ENCODE results near the gene SGTA.
"Not testable (repeated sequence)": the region's sequence is repeated elsewhere in the genome, so short reads cannot be mapped to it uniquely, and the experiment has no call there.

SGTA gene

DNA sequence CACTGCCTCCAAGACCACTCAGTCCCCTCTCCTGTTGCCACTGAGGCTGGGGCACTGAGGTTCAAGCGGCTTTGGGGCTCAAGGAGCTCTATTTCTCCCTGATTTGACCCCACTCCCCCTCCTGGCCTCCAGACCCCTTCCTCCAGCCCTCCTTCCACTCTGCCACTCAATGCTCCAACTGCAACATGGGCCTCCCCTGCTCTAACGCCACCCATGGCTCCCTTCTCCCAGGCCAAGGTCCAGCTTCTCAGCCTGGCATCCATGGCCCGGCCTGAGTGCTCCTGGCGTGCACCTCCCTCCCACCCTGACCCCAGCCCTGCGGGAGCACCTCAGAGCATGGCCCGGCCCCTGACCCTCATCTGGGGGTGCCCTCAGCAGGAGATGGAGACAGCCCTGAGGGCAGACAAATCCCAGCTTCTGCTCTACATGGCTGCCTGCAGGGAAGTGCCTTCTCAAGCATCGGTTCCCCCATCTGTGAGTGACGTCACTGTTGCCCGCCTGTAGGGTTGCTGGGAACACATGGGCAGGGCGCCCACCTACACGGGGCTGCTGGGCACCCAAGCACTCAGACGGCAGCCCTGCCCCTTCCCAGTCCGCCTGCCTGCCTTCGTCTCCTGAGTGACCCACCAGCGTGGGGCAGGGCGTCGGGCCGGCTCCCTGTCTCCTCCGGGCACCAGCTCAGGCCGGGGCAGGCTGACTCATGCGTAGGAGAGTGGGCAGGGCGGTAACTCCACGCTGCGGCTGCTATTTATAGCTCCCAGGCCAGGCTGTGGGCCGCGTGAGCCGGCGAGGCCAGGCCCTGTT is 60.3 kb downstream of the SGTA start:
- DNase-seq: no peak

DNA sequence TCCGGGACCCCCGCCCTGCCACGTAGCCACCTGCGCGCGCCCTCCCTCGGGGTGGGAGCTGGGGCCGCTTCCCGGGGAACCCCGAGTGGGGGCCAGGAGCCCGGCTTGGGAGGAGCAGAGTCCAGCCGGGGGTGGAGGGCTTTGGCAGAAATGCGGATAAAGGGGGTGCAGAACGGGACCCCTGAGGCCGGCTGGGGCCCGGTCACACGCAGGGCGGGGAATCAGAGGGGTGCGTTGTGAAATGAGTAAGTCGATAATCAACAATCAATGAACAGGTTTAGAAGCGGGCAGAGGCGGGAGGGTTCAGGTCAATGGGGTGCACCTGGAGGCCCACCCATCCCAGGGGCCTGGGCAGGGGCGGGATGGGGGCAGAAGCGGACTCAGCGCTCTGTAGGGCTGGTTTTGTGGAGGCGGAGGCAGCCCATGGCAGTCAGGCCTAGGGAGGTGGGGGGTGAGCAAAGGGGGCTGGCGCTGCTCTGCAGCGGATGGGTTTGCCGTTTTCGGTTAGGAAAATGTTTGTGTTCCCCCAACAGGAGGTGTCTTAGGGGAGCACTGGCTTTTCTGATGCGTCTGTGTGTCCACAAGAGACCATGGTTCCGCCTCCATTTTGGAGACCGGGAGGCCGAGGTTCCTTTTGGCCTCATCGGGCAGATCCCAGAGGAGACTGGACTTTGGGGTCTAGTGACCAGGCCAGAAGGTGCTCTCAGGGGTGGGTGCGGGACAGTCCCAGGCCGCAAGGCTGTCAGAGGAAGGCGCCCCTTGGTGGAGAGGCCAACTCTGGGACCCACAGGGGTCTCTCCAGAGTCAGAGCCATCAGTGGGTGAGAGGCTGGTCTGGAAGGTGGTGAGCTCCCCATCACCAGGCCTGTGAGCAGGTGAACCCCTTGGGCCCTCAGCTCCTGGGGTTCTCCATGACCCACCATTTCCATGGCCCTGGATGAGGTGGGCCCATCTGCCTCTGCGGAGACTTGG is 61.2 kb downstream of the SGTA start:
- no peak for DNase-seq

GRCh38 chr19:2720777-2721569 is 62.1 kb downstream of the SGTA start, which contains the start of gene DIRAS1:
Gene DIRAS1 (minus strand): TSS chr19:2721372. CDS start chr19:2717806, 3,566 bp downstream.
- DNase-seq: no peak

DNA sequence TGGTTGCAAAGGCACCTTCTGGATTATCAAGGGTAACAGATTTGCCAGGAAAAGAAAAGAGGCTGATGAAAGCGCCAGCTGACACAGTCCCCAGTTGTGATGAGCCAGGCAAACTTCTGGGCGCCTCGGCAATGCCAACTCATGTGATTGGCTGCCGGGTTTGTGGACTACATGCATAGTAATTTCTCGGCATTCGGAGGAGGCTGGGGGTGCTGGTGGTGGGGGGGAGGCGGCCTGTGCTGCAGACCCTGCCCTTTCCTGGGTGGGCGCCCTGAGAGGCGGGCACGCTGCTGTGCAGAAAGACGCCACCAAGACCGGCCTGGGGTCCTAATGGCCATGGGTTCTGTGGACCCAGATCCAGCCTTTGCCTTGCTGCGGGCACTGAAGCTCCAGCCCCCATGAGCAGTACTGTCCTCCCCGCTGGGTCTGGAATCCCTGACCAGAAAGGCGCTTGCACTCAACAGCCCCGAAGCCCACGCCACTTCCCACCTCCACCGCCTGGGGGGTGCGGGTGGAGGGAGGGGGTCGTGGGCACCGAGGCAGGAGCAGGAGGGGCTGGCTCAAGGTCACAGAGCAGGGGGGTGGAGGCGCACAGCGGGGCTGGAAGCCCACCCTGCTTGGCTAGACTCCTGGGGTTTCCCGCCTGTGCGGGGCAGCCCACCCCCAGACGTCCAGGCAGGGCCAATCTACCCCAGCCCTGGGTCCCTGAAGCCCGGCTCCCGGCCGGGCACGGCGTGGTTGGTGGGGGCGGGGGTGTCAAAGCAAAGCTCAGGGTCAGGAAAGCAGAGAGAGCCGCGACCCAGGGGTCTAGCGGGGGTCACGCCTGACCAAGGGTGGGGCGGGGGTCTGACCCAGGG is 62.9 kb downstream of the SGTA start:
- DNase-seq: no peak

DNA sequence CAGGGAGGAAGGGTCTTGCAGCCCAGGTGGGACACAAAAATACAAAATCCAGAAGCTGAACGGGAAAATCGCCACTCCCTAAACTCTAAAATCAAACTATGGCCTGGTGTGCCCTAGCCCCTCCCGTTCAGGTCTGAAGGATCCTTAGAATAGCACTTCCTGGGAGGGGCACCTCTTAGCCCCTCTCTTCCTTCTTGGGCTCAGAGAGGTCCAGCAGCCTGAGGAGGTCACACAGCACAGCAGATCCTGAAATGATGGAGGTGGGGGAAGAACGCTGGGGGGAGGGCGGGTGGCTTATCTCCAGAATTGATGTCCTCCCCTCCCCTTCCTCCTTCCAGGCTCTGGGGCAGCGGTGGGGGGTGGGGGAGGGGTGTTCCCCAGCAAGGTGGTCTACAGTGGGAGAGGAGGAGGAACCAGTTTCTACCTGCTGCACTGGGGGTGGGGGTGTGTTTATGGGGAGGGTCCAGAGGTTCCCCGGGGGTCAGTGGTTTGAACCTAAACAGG is 63.8 kb downstream of the SGTA start:
- no peak for DNase-seq

GRCh38 chr19:2717638-2718541 is 65.2 kb downstream of the SGTA start:
- no peak for DNase-seq

- no peak for DNase-seq
Measured at GRCh38 chr19:2716722-2717637, 66.1 kb downstream of the SGTA start.

GRCh38 chr19:2716275-2716650 is 66.8 kb downstream of the SGTA start:
- DNase-seq: no peak

DNA sequence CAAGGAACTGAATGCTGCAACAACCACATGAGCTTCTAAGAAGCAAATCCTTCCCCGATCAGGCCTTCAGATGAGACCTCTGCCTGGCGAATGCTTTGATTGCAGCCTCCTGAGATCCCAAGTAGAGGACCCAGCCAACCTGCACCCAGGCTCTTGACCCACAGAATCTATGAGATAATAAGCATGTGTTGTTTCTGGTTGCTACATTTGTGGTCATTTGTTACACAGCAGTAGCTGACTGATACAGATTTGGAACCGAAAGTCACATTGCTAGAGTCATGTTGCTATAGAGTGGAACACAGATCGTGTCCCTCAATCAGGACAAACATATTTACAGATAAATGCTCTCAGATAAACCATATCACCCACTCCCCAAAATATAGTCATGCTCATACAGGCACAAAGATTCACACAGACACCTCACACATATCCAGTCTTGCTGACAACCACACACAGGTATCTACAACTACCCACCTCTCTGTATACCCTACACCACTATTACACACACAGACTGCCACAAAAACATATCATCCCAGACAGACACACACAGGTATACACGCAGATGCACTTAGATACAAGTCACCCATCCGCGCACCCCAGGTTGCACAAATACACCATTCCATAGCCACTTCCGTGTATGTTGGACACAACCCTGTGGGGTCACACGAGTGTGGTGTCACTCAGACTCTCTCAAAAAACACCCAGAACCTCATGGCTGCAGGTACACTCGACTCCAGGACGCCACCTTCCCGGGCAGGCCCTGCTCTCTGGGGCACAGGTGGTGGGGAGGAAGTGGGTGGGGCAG is 67.4 kb downstream of the SGTA start:
- no peak for DNase-seq

GRCh38 chr19:2714531-2715269 is 68.4 kb downstream of the SGTA start:
- no peak for DNase-seq

DNA sequence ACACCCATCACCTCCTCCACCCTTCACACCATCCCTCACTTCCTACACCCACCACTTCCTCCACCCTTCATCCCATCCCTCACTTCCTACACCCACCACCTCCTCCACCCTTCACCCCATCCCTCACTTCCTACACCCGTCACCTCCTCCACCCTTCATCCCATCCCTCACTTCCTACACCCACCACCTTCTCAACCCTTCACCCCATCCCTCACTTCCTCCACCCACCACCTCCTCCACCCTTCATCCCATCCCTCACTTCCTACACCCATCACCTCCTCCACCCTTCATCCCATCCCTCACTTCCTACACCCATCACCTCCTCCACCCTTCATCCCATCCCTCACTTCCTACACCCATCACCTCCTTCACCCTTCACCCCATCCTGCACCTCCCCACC is 69.0 kb downstream of the SGTA start:
- not testable (repeated sequence) for DNase-seq

DNA sequence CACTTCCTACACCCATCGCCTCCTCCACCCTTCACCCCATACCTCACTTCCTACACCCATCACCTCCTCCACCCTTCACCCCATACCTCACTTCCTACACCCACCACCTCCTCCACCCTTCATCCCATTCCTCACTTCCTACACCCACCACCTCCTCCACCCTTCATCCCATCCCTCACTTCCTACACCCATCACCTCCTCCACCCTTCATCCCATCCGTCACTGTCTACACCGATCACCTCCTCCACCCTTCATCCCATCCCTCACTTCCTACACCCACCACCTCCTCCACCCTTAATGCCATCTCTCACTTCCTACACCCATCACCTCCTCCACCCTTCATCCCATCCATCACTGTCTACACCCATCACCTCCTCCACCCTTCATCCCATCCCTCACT is 69.9 kb downstream of the SGTA start:
- not testable (repeated sequence) for DNase-seq

GRCh38 chr19:2711875-2712205 is 71.2 kb downstream of the SGTA start:
- DNase-seq: no peak

- DNase-seq: no peak
Measured at GRCh38 chr19:2711172-2711874, 71.8 kb downstream of the SGTA start.

DNA sequence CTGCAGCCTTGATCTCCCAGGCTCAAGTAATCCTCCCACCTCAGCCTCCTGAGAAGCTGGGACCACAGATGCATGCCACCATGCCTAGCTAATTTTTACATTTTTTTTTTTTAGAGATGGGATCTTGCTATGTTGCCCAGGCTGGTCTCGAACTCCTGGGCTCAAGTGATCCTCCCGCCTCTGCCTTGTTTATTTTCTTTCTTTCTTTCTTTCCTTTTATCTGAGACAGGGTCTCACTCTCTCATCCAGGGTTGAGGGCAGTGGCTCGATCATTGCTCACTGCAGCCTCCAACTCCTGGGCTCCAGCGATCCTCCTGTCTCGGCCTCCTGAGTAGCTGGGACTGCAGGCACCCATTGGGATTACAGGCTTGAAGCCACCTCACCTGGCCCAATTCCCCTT is 76.8 kb downstream of the SGTA start:
- no peak for DNase-seq

Data from NCI-H2171 (cell line).